ENCODE measurements around the gene HOXD4. TPM values are rescaled to one million over a fixed set of nuclear protein-coding genes. Genes with fewer than 3 reads are reported as not detected.

HOXD4 gene
- total RNA-seq, 2 donors from 2014 or later = 0.52 TPM; not detected in 1

DNA sequence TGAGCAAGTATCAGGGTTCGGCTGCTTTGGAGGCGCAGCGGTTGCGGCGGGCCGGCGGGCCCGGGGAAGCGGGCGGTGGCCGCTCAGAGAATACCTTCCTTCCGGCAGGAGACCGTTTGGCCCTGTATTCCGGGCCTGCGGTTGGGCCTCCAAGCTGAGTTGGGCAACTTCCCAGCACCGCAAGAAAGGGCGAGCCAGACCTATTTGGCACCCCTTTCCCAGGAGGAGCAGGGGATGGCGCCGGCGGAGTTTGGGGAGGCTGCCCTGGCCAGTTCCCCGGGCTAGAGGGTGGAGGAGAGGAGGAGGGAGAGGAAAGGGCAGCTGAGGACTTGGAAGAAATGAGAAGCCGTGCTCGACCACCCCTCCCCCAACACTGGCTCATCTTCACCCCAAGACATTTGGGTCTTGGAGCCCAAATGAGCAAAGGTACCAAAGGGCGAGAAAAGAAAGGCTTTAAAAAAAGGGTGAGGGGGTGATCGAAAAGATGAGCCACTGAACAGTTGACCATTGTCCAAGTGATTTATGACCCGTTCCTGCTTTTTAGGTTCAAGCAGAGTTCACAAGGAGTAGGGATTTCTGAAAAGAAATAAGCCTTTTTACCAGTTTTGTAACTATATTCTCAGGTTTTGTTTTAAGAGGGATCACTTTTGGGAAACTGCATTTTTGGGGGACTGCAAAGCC is 14.2 kb downstream of the HOXD4 start:
- TF ChIP-seq, protein P1, sequence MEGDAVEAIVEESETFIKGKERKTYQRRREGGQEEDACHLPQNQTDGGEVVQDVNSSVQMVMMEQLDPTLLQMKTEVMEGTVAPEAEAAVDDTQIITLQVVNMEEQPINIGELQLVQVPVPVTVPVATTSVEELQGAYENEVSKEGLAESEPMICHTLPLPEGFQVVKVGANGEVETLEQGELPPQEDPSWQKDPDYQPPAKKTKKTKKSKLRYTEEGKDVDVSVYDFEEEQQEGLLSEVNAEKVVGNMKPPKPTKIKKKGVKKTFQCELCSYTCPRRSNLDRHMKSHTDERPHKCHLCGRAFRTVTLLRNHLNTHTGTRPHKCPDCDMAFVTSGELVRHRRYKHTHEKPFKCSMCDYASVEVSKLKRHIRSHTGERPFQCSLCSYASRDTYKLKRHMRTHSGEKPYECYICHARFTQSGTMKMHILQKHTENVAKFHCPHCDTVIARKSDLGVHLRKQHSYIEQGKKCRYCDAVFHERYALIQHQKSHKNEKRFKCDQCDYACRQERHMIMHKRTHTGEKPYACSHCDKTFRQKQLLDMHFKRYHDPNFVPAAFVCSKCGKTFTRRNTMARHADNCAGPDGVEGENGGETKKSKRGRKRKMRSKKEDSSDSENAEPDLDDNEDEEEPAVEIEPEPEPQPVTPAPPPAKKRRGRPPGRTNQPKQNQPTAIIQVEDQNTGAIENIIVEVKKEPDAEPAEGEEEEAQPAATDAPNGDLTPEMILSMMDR (IDR thresholded peaks at IDR 0.05) = no peak
- DNase-seq (ENCODE audit: low spot score) = no peak
- Histone ChIP-seq H3K4me3 (no peak overlapping the region), H3K27me3 (peaks cover 32 to 58% of the 10 kb centered on the region in 2 donors), H3K27ac (no peak overlapping the region), H3K4me1 (peaks cover 0 to 24% of the 10 kb centered on the region in 2 donors), H3K9me3 (no peaks in the 10 kb centered on the region), H3K36me3 (no peaks in the 10 kb centered on the region)

GRCh38 chr2:176166272-176166671 is 14.9 kb downstream of the HOXD4 start:
- H3K36me3 ChIP-seq = no peaks in the 10 kb centered on the region
- no peaks in the 10 kb centered on the region for H3K9me3 ChIP-seq
- peaks cover 0 to 18% of the 10 kb centered on the region in 2 donors for H3K4me1 ChIP-seq
- no peak overlapping the region for H3K27ac ChIP-seq
- DNase-seq (ENCODE audit: low spot score) = no peak
- H3K27me3 ChIP-seq = peaks cover 33 to 51% of the 10 kb centered on the region in 2 donors
- TF ChIP-seq, protein P1 (IDR thresholded peaks at IDR 0.05) = no peak
- no peak overlapping the region for H3K4me3 ChIP-seq

- TF ChIP-seq, protein P1 (IDR thresholded peaks at IDR 0.05) = no peak
- no peak for DNase-seq (ENCODE audit: low spot score)
- H3K27me3 ChIP-seq = peaks cover 42 to 51% of the 10 kb centered on the region in 2 donors
These were observed 16.0 kb downstream of the HOXD4 start for GRCh38 chr2:176167398-176167797.

DNA sequence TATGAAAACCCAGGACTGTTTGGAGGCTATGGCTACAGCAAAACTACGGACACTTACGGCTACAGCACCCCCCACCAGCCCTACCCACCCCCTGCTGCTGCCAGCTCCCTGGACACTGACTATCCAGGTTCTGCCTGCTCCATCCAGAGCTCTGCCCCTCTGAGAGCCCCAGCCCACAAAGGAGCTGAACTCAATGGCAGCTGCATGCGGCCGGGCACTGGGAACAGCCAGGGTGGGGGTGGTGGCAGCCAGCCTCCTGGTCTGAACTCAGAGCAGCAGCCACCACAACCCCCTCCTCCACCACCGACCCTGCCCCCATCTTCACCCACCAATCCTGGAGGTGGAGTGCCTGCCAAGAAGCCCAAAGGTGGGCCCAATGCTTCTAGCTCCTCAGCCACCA is 17.8 kb downstream of the HOXD4 start:
- no peak for DNase-seq (ENCODE audit: low spot score)
- TF ChIP-seq, protein P1 (IDR thresholded peaks at IDR 0.05) = no peak
- H3K27me3 ChIP-seq = peaks cover 36 to 39% of the 10 kb centered on the region in 2 donors
- H3K4me1 ChIP-seq = peaks cover 0 to 19% of the 10 kb centered on the region in 2 donors
- no peak overlapping the region for H3K4me3 ChIP-seq
- no peak overlapping the region for H3K27ac ChIP-seq
- no peaks in the 10 kb centered on the region for H3K36me3 ChIP-seq
- no peaks in the 10 kb centered on the region for H3K9me3 ChIP-seq

More at GRCh38 chr2:176167398-176167797, 16.0 kb downstream of the HOXD4 start:
- no peak overlapping the region for H3K27ac ChIP-seq
- no peak overlapping the region for H3K4me3 ChIP-seq
- H3K36me3 ChIP-seq = no peaks in the 10 kb centered on the region
- no peaks in the 10 kb centered on the region for H3K9me3 ChIP-seq
- H3K4me1 ChIP-seq = peaks cover 0 to 20% of the 10 kb centered on the region in 2 donors

DNA sequence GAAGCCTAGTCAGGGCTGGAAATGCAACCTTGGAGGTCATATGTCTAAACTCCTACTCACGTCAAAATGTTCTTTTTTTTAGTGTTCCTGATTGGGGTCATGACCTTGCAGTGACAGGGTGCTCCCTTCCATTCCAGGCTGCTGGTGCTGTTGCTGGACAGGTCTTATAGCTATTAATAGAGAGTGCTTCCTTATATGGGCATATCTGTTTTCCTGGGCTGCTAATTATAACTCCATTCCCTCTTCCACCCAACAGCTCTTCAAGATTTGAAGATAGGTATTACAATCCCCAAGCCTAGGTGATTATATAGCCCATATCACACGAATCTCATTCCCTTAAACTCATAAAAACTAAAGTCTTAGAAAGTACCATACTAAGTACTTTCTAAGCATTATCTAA is 18.4 kb downstream of the HOXD4 start:
- no peak for DNase-seq (ENCODE audit: low spot score)
- TF ChIP-seq, protein P1 (IDR thresholded peaks at IDR 0.05) = no peak
- H3K9me3 ChIP-seq = no peaks in the 10 kb centered on the region
- H3K4me3 ChIP-seq = no peak overlapping the region
- H3K27me3 ChIP-seq = peaks cover 35 to 40% of the 10 kb centered on the region in 2 donors
- H3K27ac ChIP-seq = no peak overlapping the region
- H3K4me1 ChIP-seq = peaks cover 0 to 20% of the 10 kb centered on the region in 2 donors
- no peaks in the 10 kb centered on the region for H3K36me3 ChIP-seq
